GM12878 (cell line): ENCODE data around the gene ESM1. TPM values are rescaled to one million over a fixed set of nuclear protein-coding genes. Genes with fewer than 3 reads are reported as not detected.
"Not testable (repeated sequence)": the region's sequence is repeated elsewhere in the genome, so short reads cannot be mapped to it uniquely, and the experiment has no call there.

ENCODE experiments used
- ATAC-seq: fragments of 200-7000 bp; cut with Tn5 transposase; 3 replicates; pipeline ENCODE4 v1.9.1; 2020; ENCODE audit warnings: mild to moderate bottlenecking, moderate library complexity
- BruUV-seq: library from RNA; stranded (reverse); fragments of 400-500 nt; replicated peaks from 2 replicates; lab custom pipeline; 2021; lab: Mats Ljungman, UMichigan
- CTCF ChIA-PET: fragments of 300-600 bp; sonication (Branson Sonifier 250); formaldehyde crosslinking; extraction: SDS; loops from one replicate; lab custom pipeline; 2021; ENCODE audit warnings: inconsistent platforms; lab: Yijun Ruan, JAX
- POLR2A ChIA-PET: fragments of 350-600 bp; formaldehyde crosslinking; extraction: SDS; loops from one replicate; lab custom pipeline; 2021; ENCODE audit warnings: inconsistent platforms; lab: Charles Lee
- RAD21 ChIA-PET: fragments of 300-600 bp; sonication (Branson Sonifier 250); formaldehyde crosslinking; loops from one replicate; lab custom pipeline; 2023; ENCODE audit warnings: antibody characterized with exemption; ENCODE audit not compliant: unreplicated experiment; lab: Charles Lee
- SMC1A ChIA-PET: fragments of 300-600 bp; sonication (Branson Sonifier 250); formaldehyde crosslinking; loops from one replicate; lab custom pipeline; 2023; ENCODE audit not compliant: unreplicated experiment, uncharacterized antibody; lab: Charles Lee
- DNase-seq: peaks from one replicate; pipeline ENCODE4 v3.0.0-alpha.2; 2011; ENCODE audit warnings: low read depth, low spot score
- FAIRE-seq: peaks from 3 replicates; lab custom pipeline; 2011; peaks lifted over from hg19 to GRCh38; lab: Jason Lieb, UNC
- H2AFZ ChIP-seq: 2 replicates; pipeline ENCODE4 v1.6.0; 2011; ENCODE audit warnings: low read depth, low read length, control low read depth; ENCODE audit not compliant: control insufficient read depth
- H3K27ac ChIP-seq: 2 replicates; pipeline ENCODE4 v1.5.1; 2011; ENCODE audit warnings: control low read depth; ENCODE audit not compliant: control insufficient read depth, insufficient read depth
- H3K27me3 ChIP-seq, 2 experiments: replicated peaks in 1 of 2; 2 replicates each; pipeline versions ENCODE4 v1.6.0 to v1.6.1; 2011; ENCODE audit warnings: low read length in 1 of 2; ENCODE audit not compliant: control insufficient read depth in 2 of 2, insufficient read depth in 2 of 2
- H3K36me3 ChIP-seq, 2 experiments: 2 replicates each; pipeline ENCODE4 v1.5.1; 2011; ENCODE audit warnings: low read length in 1 of 2; ENCODE audit not compliant: control insufficient read depth in 2 of 2, insufficient read depth in 2 of 2
- H3K4me1 ChIP-seq: 2 replicates; pipeline ENCODE4 v1.6.1; 2011; ENCODE audit warnings: mild to moderate bottlenecking, low read length, moderate library complexity, mixed read lengths; ENCODE audit not compliant: control insufficient read depth, insufficient read depth
- H3K4me2 ChIP-seq: 2 replicates; pipeline ENCODE4 v1.6.0; 2011; ENCODE audit warnings: control low read depth; ENCODE audit not compliant: control insufficient read depth, insufficient read depth
- H3K4me3 ChIP-seq: fragments of 200-600 bp; sonication (generic); 2 replicates; pipeline ENCODE4 v1.5.1; 2016
- H3K79me2 ChIP-seq: 2 replicates; pipeline ENCODE4 v1.6.0; 2011; ENCODE audit warnings: low read length; ENCODE audit not compliant: control insufficient read depth, insufficient read depth
- H3K9ac ChIP-seq: 2 replicates; pipeline ENCODE4 v1.8.0; 2011; ENCODE audit warnings: low read length, control low read depth, mixed read lengths; ENCODE audit not compliant: control insufficient read depth, insufficient read depth
- H3K9me3 ChIP-seq: replicated peaks from 3 replicates; pipeline ENCODE4 v1.5.1; 2011; ENCODE audit warnings: mild to moderate bottlenecking, low read length; ENCODE audit not compliant: control insufficient read depth, insufficient read depth
- H4K20me1 ChIP-seq: 2 replicates; pipeline ENCODE4 v1.6.0; 2011; ENCODE audit not compliant: control insufficient read depth, insufficient read depth
- BRCA1 ChIP-seq: IDR thresholded peaks from 2 replicates; pipeline ENCODE4 v1.6.1; 2011; ENCODE audit warnings: low read depth, low read length, improper control_type of control experiment
- CBX3 ChIP-seq: fragments of 200-600 bp; sonication (generic); IDR thresholded peaks from 2 replicates; pipeline ENCODE4 v1.6.1; 2016; ENCODE audit warnings: low read depth, borderline replicate concordance
- IRF3 ChIP-seq: fragments of 450-650 bp; IDR thresholded peaks from 2 replicates; pipeline ENCODE4 v1.6.1; 2014; ENCODE audit warnings: mild to moderate bottlenecking
- MEF2B ChIP-seq: fragments of 450-650 bp; IDR thresholded peaks from 2 replicates; pipeline ENCODE4 v1.6.1; 2018; ENCODE audit warnings: mild to moderate bottlenecking, moderate library complexity; ENCODE audit not compliant: partially characterized antibody, poor library complexity, severe bottlenecking
- MTA2 ChIP-seq: fragments of 450-650 bp; IDR thresholded peaks from 2 replicates; pipeline ENCODE4 v1.6.1; 2016; ENCODE audit warnings: low read depth, mild to moderate bottlenecking, moderate library complexity
- NFYA ChIP-seq: IDR thresholded peaks from 2 replicates; pipeline ENCODE4 v1.6.1; 2011; ENCODE audit warnings: low read depth, mild to moderate bottlenecking, low read length, improper control_type of control experiment, borderline replicate concordance
- NRF1 ChIP-seq: conservative IDR thresholded peaks from 2 replicates; pipeline ENCODE4 v1.6.1; 2011; ENCODE audit warnings: mild to moderate bottlenecking, low read depth, low read length, improper control_type of control experiment
- POU2F2 ChIP-seq: IDR thresholded peaks from 3 replicates; pipeline ENCODE4 v1.6.1; 2011; ENCODE audit warnings: low read depth, mild to moderate bottlenecking, low read length, borderline replicate concordance
- RAD51 ChIP-seq: fragments of 450-650 bp; IDR thresholded peaks from 2 replicates; pipeline ENCODE4 v1.6.1; 2016; ENCODE audit warnings: moderate library complexity, mild to moderate bottlenecking, inconsistent platforms
- SIN3A ChIP-seq: IDR thresholded peaks from 2 replicates; pipeline ENCODE4 v1.6.1; 2012; ENCODE audit warnings: low read depth, low read length, improper control_type of control experiment
- SPI1 ChIP-seq: IDR thresholded peaks from 2 replicates; pipeline ENCODE4 v1.6.1; 2011; ENCODE audit warnings: low read depth, mild to moderate bottlenecking, low read length, moderate library complexity, borderline replicate concordance; ENCODE audit not compliant: insufficient read depth
- ZSCAN29 ChIP-seq: fragments of 450-650 bp; IDR thresholded peaks from 2 replicates; pipeline ENCODE4 v1.6.1; 2017; ENCODE audit warnings: mild to moderate bottlenecking, moderate library complexity
- WGBS: methylation state at CpG from one replicate; pipeline ENCODE4 v1.1.6; 2016; ENCODE audit warnings: low lambda C conversion rate; ENCODE audit not compliant: insufficient replicate concordance, insufficient coverage; ENCODE audit errors: missing lambda C conversion rate; 5-methylcytosine and 5-hydroxymethylcytosine counted together
- in situ Hi-C: fragments of 300-500 bp; cut with MboI; formaldehyde crosslinking; loops from 9 replicates; pipeline ENCODE4 v1.14.3; 2018; ENCODE audit warnings: mixed read lengths
- intact Hi-C: fragments of 100-400 bp; cut with micrococcal nuclease; formaldehyde crosslinking; loops from one replicate; pipeline ENCODE4 v1.14.2; 2022; ENCODE audit not compliant: unreplicated experiment
- polyA plus RNA-seq, 11 experiments: library from polyadenylated mRNA; depleted of rRNA in 4 of 11; unstranded in 6 of 11; stranded (reverse) in 5 of 11; fragments of >200 nt; fragmentation: Nextera tagmentation in 4 of 11; fragmentation: Illumina TruSeq in 1 of 11; extraction: Ambion mirVana in 4 of 11; extraction: Trizol in 1 of 11; gene quantifications; 1 replicate in 1 of 11; 2 replicates in 10 of 11; pipeline versions ENCODE4 v1.2.1 to v1.2.3, GENCODE V29; 2011 to 2016; ENCODE audit warnings: inconsistent platforms in 2 of 11, missing spikeins in 2 of 11, low read depth in 1 of 11
- total RNA-seq, 4 experiments: library from RNA; depleted of rRNA in 3 of 4; stranded (reverse); fragments of >200 nt in 3 of 4; fragmentation: Illumina TruSeq in 1 of 4; extraction: Trizol in 1 of 4; gene quantifications; 2 replicates each; pipeline versions ENCODE4 v1.2.1 to v1.2.3, GENCODE V29; 2013 to 2021

Gene ESM1
- total and polyA plus RNA-seq, 10 of the 15 experiments (the other 5 are each of a cell fraction or from before 2014, with no cell fraction given): not detected

- TF ChIP-seq POU2F2: no peak
- no peak for TF ChIP-seq SIN3A
- no peak for TF ChIP-seq RAD51
- no peak for TF ChIP-seq SPI1
- TF ChIP-seq MEF2B: no peak
- TF ChIP-seq IRF3: no peak
- no peak for TF ChIP-seq NRF1
- TF ChIP-seq CBX3: no peak
- TF ChIP-seq BRCA1: no peak
- no peak for TF ChIP-seq NFYA
- no peak for TF ChIP-seq ZSCAN29
- no peak for TF ChIP-seq MTA2
- TF ChIP-seq, all 136 proteins: peak for 0
- Histone ChIP-seq H3K4me3 (no peak overlapping the region), H3K27me3 (no peaks in the 10 kb centered on the region), H3K9ac (no peak overlapping the region), H2AFZ (no peak overlapping the region), H3K4me1 (no peaks in the 10 kb centered on the region), H3K79me2 (no peaks in the 10 kb centered on the region), H3K27ac (no peak overlapping the region), H4K20me1 (no peaks in the 10 kb centered on the region), H3K36me3 (no peaks in the 10 kb centered on the region), H3K4me2 (no peak overlapping the region), H3K9me3 (no peaks in the 10 kb centered on the region)
- ChIA-PET POLR2A (no interaction called here), RAD21 (no interaction called here), CTCF (no interaction called here), SMC1A (no interaction called here)
- DNase-seq: no peak
- ATAC-seq: no peak
- intact Hi-C loops: no loop called here
- in situ Hi-C loops: no loop called here
- BruUV-seq: no TSS peak
- WGBS: 5% methylated on average over 4 of the region's 4 CpGs
- no peak for FAIRE-seq
Observed at GRCh38 chr5:55003432-55004065, 18.2 kb upstream of the ESM1 start.

GRCh38 chr5:55002166-55002565 lies 16.8 kb upstream of the ESM1 start:
- H3K79me2 ChIP-seq, BruUV-seq, H3K27ac ChIP-seq, H3K4me1 ChIP-seq, ATAC-seq, H4K20me1 ChIP-seq, POLR2A ChIA-PET, in situ Hi-C loops, SMC1A ChIA-PET, H3K27me3 ChIP-seq, H3K4me2 ChIP-seq, H3K4me3 ChIP-seq, CTCF ChIA-PET, DNase-seq, intact Hi-C loops, FAIRE-seq, H3K9ac ChIP-seq, H3K36me3 ChIP-seq, RAD21 ChIA-PET, H3K9me3 ChIP-seq, H2AFZ ChIP-seq: not testable (repeated sequence)
- WGBS: 0% methylated on average over 2 of the region's 2 CpGs
